HCT116 (cell line): ENCODE data around the gene ATP2A3.

Experiments
- EZH2 ChIP-seq: fragments of 200-600 bp; sonication (generic); IDR thresholded peaks from 2 replicates; pipeline ENCODE4 v1.6.1; 2017; ENCODE audit warnings: antibody characterized with exemption, mixed run types
- EZH2phosphoT487 ChIP-seq: fragments of 200-600 bp; IDR thresholded peaks from 2 replicates; pipeline ENCODE4 v1.6.1; 2018; ENCODE audit warnings: antibody characterized with exemption, borderline replicate concordance
- FOSL1 ChIP-seq: IDR thresholded peaks from 2 replicates; pipeline ENCODE4 v1.6.1; 2012; ENCODE audit warnings: low read depth
- POLR2A ChIP-seq: IDR thresholded peaks from 2 replicates; pipeline ENCODE4 v1.7.0; 2011; ENCODE audit warnings: borderline replicate concordance; ENCODE audit not compliant: insufficient read depth, insufficient read length; ENCODE audit errors: extremely low read depth
- POLR2AphosphoS5 ChIP-seq: IDR thresholded peaks from 2 replicates; pipeline ENCODE4 v1.6.1; 2011; ENCODE audit warnings: mild to moderate bottlenecking, low read depth, low read length, moderate library complexity
- RAD21 ChIP-seq: IDR thresholded peaks from 2 replicates; pipeline ENCODE4 v1.6.1; 2012; ENCODE audit warnings: low read depth, mild to moderate bottlenecking
- SIN3A ChIP-seq: IDR thresholded peaks from 2 replicates; pipeline ENCODE4 v1.6.1; 2012; ENCODE audit warnings: low read depth
- SP1 ChIP-seq: IDR thresholded peaks from 2 replicates; pipeline ENCODE4 v1.6.1; 2012; ENCODE audit warnings: low read depth
- ZFX ChIP-seq: fragments of 450-650 bp; IDR thresholded peaks from 2 replicates; pipeline ENCODE4 v1.6.1; 2017
- ZNF274 ChIP-seq: fragments of 200-500 bp; sonication (Bioruptor generic); IDR thresholded peaks from 2 replicates; pipeline ENCODE4 v1.6.1; 2014; ENCODE audit warnings: mild to moderate bottlenecking, low read depth, low read length, inconsistent platforms
- TF ChIP-seq, protein P1 (sequence below), 3 experiments: fragments of 200-600 bp in 1 of 3; sonication (generic) in 1 of 3; IDR thresholded peaks in 2 of 3; conservative IDR thresholded peaks in 1 of 3; 2 replicates each; pipeline ENCODE4 v1.5.1; 2012 to 2017; ENCODE audit warnings: low read depth in 2 of 3, low read length in 2 of 3, antibody characterized with exemption in 1 of 3, borderline replicate concordance in 1 of 3, control low read depth in 1 of 3, mild to moderate bottlenecking in 1 of 3, mixed read lengths in 1 of 3, mixed run types in 1 of 3, moderate library complexity in 1 of 3; ENCODE audit not compliant: insufficient read depth in 1 of 3
- TF ChIP-seq, protein P2 (sequence below): IDR thresholded peaks from 2 replicates; pipeline ENCODE4 v1.6.1; 2012
- TF ChIP-seq, protein P3 (sequence below): IDR thresholded peaks from 2 replicates; pipeline ENCODE4 v1.6.1; 2012
- TF ChIP-seq, protein P4 (sequence below): IDR thresholded peaks from 2 replicates; pipeline ENCODE4 v1.6.1; 2012; ENCODE audit warnings: low read depth

DNA sequence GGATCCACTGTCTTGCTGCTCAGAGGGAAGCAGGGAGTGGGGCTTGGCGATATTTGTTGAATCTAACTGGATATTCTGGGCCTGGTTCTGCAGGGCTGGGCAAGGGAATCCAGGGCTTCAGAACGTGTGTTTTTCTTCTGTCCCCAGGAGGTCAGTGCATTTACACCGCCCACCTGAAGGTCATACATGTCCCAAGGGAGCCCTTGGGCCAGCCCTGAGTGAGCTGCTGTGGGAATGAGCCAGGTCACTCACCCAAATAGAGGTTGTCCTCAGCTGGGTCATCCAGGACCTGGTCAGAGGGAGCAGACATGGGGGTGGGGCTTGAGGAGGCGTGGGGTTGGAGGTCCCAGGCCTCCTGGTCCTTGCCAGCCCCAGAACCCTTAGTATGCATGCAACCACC is 82.0 kb downstream of the ATP2A3 start:
- TF ChIP-seq, protein P1, sequence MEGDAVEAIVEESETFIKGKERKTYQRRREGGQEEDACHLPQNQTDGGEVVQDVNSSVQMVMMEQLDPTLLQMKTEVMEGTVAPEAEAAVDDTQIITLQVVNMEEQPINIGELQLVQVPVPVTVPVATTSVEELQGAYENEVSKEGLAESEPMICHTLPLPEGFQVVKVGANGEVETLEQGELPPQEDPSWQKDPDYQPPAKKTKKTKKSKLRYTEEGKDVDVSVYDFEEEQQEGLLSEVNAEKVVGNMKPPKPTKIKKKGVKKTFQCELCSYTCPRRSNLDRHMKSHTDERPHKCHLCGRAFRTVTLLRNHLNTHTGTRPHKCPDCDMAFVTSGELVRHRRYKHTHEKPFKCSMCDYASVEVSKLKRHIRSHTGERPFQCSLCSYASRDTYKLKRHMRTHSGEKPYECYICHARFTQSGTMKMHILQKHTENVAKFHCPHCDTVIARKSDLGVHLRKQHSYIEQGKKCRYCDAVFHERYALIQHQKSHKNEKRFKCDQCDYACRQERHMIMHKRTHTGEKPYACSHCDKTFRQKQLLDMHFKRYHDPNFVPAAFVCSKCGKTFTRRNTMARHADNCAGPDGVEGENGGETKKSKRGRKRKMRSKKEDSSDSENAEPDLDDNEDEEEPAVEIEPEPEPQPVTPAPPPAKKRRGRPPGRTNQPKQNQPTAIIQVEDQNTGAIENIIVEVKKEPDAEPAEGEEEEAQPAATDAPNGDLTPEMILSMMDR (IDR thresholded peaks at IDR 0.05 in 2 of 3, conservative IDR thresholded peaks at IDR 0.05 in 1 of 3; ENCODE audit: borderline replicate concordance in 1 of 3, insufficient read depth in 1 of 3, low read depth in 2 of 3, low read length in 2 of 3), result no peak
- TF ChIP-seq, protein P2, sequence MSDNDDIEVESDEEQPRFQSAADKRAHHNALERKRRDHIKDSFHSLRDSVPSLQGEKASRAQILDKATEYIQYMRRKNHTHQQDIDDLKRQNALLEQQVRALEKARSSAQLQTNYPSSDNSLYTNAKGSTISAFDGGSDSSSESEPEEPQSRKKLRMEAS, result no peak
- TF ChIP-seq EZH2, result no peak
- TF ChIP-seq, protein P3, sequence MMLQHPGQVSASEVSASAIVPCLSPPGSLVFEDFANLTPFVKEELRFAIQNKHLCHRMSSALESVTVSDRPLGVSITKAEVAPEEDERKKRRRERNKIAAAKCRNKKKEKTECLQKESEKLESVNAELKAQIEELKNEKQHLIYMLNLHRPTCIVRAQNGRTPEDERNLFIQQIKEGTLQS, result no peak
- no peak for TF ChIP-seq ZNF274
- no peak for TF ChIP-seq EZH2phosphoT487
- TF ChIP-seq FOSL1, result no peak
- TF ChIP-seq RAD21, result no peak
- no peak for TF ChIP-seq POLR2A
- no peak for TF ChIP-seq ZFX
- TF ChIP-seq SP1, result no peak
- no peak for TF ChIP-seq POLR2AphosphoS5
- TF ChIP-seq, protein P4, sequence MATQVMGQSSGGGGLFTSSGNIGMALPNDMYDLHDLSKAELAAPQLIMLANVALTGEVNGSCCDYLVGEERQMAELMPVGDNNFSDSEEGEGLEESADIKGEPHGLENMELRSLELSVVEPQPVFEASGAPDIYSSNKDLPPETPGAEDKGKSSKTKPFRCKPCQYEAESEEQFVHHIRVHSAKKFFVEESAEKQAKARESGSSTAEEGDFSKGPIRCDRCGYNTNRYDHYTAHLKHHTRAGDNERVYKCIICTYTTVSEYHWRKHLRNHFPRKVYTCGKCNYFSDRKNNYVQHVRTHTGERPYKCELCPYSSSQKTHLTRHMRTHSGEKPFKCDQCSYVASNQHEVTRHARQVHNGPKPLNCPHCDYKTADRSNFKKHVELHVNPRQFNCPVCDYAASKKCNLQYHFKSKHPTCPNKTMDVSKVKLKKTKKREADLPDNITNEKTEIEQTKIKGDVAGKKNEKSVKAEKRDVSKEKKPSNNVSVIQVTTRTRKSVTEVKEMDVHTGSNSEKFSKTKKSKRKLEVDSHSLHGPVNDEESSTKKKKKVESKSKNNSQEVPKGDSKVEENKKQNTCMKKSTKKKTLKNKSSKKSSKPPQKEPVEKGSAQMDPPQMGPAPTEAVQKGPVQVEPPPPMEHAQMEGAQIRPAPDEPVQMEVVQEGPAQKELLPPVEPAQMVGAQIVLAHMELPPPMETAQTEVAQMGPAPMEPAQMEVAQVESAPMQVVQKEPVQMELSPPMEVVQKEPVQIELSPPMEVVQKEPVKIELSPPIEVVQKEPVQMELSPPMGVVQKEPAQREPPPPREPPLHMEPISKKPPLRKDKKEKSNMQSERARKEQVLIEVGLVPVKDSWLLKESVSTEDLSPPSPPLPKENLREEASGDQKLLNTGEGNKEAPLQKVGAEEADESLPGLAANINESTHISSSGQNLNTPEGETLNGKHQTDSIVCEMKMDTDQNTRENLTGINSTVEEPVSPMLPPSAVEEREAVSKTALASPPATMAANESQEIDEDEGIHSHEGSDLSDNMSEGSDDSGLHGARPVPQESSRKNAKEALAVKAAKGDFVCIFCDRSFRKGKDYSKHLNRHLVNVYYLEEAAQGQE, result no peak
- no peak for TF ChIP-seq SIN3A
